ENCODE results near the gene GLI2. TPM values are rescaled to one million over a fixed set of nuclear protein-coding genes. Genes with fewer than 3 reads are reported as not detected.
A peak's percentile ranks its signal among the peaks of the same experiment; 100 is the strongest.

The GLI2 gene
- under 0.01 TPM for total RNA-seq (2013)
- not detected for polyA plus RNA-seq
- not detected in 2 replicates for polyA minus RNA-seq
- 0 to 3.0 (median 0.04) reads per million in 11 experiments for total RNA-seq

DNA sequence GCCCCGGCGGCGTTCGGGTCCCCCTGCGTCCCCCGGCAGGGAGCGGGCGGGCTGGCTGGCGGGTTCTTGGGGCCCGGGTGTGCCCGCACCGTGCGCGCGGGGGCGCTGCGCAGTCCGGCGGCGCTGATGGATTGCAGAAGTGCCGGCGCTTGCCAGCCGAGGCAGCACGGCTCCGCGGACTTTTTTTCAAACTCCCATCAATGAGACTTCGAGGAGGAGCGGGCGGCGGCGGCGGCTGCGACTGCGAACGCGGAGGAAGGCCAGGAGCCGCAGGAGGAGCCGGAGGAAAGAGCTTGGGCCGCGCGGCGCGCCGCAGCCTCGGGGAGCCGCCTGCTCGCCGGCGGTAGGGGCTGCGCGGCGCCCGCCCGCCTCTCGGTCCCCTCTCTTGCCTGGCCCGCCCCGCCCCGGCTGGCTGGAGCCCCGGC lies at the start of gene GLI2:
TSS of gene GLI2 (plus strand) at position 123 of the 425 bp plus-strand sequence. CDS start 61,453 bp downstream, outside the sequence.
- Histone ChIP-seq H3K9ac (ENCODE audit: insufficient read depth, low read length, poor library complexity, severe bottlenecking) (no peak within 1 kb of the TSS), H3K27ac (ENCODE audit: low read depth in 1 of 2, low read length in 2 of 2) (no peak within 1 kb of the TSS)

GRCh38 chr2:120685974-120686297 lies 49.7 kb upstream of the GLI2 start:
- no peak overlapping the region for H3K4me2 ChIP-seq (replicated peaks; ENCODE audit: extremely low read depth, low read length, poor library complexity, severe bottlenecking)
- H3K4me3 ChIP-seq (replicated peaks in 1 of 3; ENCODE audit: low read depth in 2 of 3, low read length in 3 of 3), result no peak overlapping the region
- no peaks in the 10 kb centered on the region for H3K36me3 ChIP-seq (replicated peaks in 1 of 2; ENCODE audit: control insufficient read depth in 1 of 2, insufficient read depth in 2 of 2, low read length in 2 of 2)
- H3K4me1 Mint-ChIP-seq, result no peaks in the 10 kb centered on the region
- no peaks in the 10 kb centered on the region for H3K36me3 Mint-ChIP-seq
- no peak for TF ChIP-seq CTCF (IDR thresholded peaks at IDR 0.05)
- WGBS (ENCODE audit: insufficient coverage), result 99% methylated on average over 10 of the region's 12 CpGs
- H3K27ac ChIP-seq (ENCODE audit: low read depth in 1 of 2, low read length in 2 of 2), result no peak overlapping the region
- no peak overlapping the region for H3K27ac Mint-ChIP-seq
- intact Hi-C loops (cut with micrococcal nuclease), result loop anchor here in 1 of 2 donors (10.0 kb wide), 2 partner anchors 341 to 981 kb away; partner anchors contain the start of gene INHBB
- no peak overlapping the region for H2AFZ ChIP-seq (ENCODE audit: insufficient read depth, low read depth, low read length, poor library complexity, severe bottlenecking)
- no peaks in the 10 kb centered on the region for H3K9me3 ChIP-seq (replicated peaks in 1 of 2; ENCODE audit: control insufficient read depth in 1 of 2, insufficient read depth in 1 of 2, low read length in 2 of 2)
- H3K4me3 Mint-ChIP-seq, result no peak overlapping the region
- H3K79me2 ChIP-seq (ENCODE audit: insufficient read depth, low read length), result no peaks in the 10 kb centered on the region
- H3K9ac ChIP-seq (ENCODE audit: insufficient read depth, low read length, poor library complexity, severe bottlenecking), result no peak overlapping the region
- peaks cover 7 to 15% (median 10%) of the 10 kb centered on the region in 3 donors for H3K27me3 Mint-ChIP-seq (ENCODE audit: low read depth in 3 of 3)
- no peaks in the 10 kb centered on the region for H4K20me1 ChIP-seq (ENCODE audit: insufficient read depth, low read length)
- H3K9me3 Mint-ChIP-seq, result peaks cover 0 to 2% (median 0%) of the 10 kb centered on the region in 7 donors
- DNase-seq, result no peak
- no peaks in the 10 kb centered on the region for H3K4me1 ChIP-seq (ENCODE audit: control insufficient read depth in 1 of 2, insufficient read depth in 2 of 2, low read length in 2 of 2)
- no peaks in the 10 kb centered on the region for H3K27me3 ChIP-seq (ENCODE audit: control insufficient read depth in 2 of 2, insufficient read depth in 2 of 2, low read length in 2 of 2)

More for the DNA sequence above, at the start of gene GLI2:
- H3K4me1 ChIP-seq (ENCODE audit: control insufficient read depth in 1 of 2, insufficient read depth in 2 of 2, low read length in 2 of 2), result peaks cover 0 to 6% of the 10 kb centered on the region in 2 donors
- no peak for DNase-seq
- Mint-ChIP-seq H3K27me3 (ENCODE audit: low read depth in 3 of 3) (peaks cover 71 to 84% (median 72%) of the 10 kb centered on the region in 3 donors), H3K27ac (no peak within 1 kb of the TSS), H3K4me1 (peaks cover 4% of the 10 kb centered on the region), H3K4me3 (peak within 1 kb of the TSS; percentile 37 to 80), H3K9me3 (peaks cover 0 to 12% (median 0%) of the 10 kb centered on the region in 7 donors), H3K36me3 (peaks cover 0 to 1% of the 10 kb centered on the region in 2 donors)
- peak within 1 kb of the TSS; percentile 33 for H3K4me2 ChIP-seq (replicated peaks; ENCODE audit: extremely low read depth, low read length, poor library complexity, severe bottlenecking)
- intact Hi-C loops (cut with micrococcal nuclease), result no loop called here
- no peaks in the 10 kb centered on the region for H4K20me1 ChIP-seq (ENCODE audit: insufficient read depth, low read length)
- no peak for TF ChIP-seq CTCF (IDR thresholded peaks at IDR 0.05)
- WGBS (ENCODE audit: insufficient coverage), result under 1% methylated on average over 55 of the region's 59 CpGs
- peaks cover 52 to 81% of the 10 kb centered on the region in 2 donors for H3K27me3 ChIP-seq (ENCODE audit: control insufficient read depth in 2 of 2, insufficient read depth in 2 of 2, low read length in 2 of 2)
- H2AFZ ChIP-seq (ENCODE audit: insufficient read depth, low read depth, low read length, poor library complexity, severe bottlenecking), result no peak within 1 kb of the TSS
- H3K9me3 ChIP-seq (replicated peaks in 1 of 2; ENCODE audit: control insufficient read depth in 1 of 2, insufficient read depth in 1 of 2, low read length in 2 of 2), result peaks cover 0 to 10% of the 10 kb centered on the region in 2 donors
- H3K79me2 ChIP-seq (ENCODE audit: insufficient read depth, low read length), result no peaks in the 10 kb centered on the region
- no peaks in the 10 kb centered on the region for H3K36me3 ChIP-seq (replicated peaks in 1 of 2; ENCODE audit: control insufficient read depth in 1 of 2, insufficient read depth in 2 of 2, low read length in 2 of 2)
- H3K4me3 ChIP-seq (replicated peaks in 1 of 3; ENCODE audit: low read depth in 2 of 3, low read length in 3 of 3), result peak within 1 kb of the TSS in 1 of 3 experiments; percentile 11

All from CD14-positive monocyte (primary cell).